ENCODE results near the gene RASA3.

DNA sequence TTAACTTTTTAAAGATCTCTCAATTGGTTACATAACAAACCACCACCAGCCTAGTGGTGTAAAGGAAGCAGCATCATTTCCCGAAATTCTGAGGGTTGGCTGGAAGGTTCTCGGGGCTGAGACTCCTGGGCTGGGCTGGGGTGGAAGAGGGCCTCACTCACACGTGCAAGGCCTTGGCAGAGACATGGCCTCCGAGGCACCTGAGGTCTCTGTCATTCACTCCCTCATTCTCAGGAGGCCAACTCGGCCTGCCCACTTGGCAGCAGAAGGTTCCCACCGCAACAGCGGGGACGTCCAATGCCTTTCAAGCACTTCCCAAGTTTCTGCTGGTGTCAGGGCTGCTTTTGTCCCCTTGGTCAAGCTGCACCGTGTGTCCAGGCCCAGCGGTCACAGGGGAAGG is 18.6 kb upstream of the RASA3 start:
- TF ChIP-seq, protein P1, sequence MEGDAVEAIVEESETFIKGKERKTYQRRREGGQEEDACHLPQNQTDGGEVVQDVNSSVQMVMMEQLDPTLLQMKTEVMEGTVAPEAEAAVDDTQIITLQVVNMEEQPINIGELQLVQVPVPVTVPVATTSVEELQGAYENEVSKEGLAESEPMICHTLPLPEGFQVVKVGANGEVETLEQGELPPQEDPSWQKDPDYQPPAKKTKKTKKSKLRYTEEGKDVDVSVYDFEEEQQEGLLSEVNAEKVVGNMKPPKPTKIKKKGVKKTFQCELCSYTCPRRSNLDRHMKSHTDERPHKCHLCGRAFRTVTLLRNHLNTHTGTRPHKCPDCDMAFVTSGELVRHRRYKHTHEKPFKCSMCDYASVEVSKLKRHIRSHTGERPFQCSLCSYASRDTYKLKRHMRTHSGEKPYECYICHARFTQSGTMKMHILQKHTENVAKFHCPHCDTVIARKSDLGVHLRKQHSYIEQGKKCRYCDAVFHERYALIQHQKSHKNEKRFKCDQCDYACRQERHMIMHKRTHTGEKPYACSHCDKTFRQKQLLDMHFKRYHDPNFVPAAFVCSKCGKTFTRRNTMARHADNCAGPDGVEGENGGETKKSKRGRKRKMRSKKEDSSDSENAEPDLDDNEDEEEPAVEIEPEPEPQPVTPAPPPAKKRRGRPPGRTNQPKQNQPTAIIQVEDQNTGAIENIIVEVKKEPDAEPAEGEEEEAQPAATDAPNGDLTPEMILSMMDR (conservative IDR thresholded peaks at IDR 0.05; ENCODE audit: low read length): no peak
- TF ChIP-seq EZH2phosphoT487 (IDR thresholded peaks at IDR 0.05; ENCODE audit: borderline replicate concordance, low read depth, low read length): no peak
